ENCODE results near the gene CELA1.

DNA sequence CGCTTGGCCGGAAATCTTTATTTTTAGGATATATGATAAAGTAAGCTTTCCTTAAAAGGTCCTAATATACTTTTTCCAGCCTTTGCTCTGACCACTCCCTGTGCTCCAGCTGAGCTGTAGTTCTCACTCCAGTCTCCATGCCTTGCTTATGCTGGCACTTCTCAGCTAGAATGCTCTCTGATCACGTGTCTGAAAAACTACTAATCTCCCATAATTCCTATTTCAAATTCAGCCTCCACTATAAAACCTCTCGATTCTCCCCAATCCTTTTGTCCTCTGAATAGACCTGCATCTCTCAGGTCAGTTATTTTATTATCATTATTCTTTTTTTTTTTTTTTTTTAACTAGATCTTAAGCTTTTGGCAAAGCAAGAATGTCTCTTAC, 26.2 kb downstream of the CELA1 start:
- TF ChIP-seq ZNF24 (IDR thresholded peaks at IDR 0.05) (no peak), EZH2 (IDR thresholded peaks at IDR 0.05; ENCODE audit: borderline replicate concordance, control insufficient read depth, low read depth, low read length) (no peak), KDM1A (IDR thresholded peaks at IDR 0.05; ENCODE audit: borderline replicate concordance) (no peak), POLR2AphosphoS5 (IDR thresholded peaks at IDR 0.05; ENCODE audit: low read length) (no peak), ZZZ3 (IDR thresholded peaks at IDR 0.05; ENCODE audit: control insufficient read depth, insufficient read length, low read depth) (no peak), POLR2AphosphoS2 (IDR thresholded peaks at IDR 0.05; ENCODE audit: low read depth, low read length) (no peak)
- TF ChIP-seq, protein P1, sequence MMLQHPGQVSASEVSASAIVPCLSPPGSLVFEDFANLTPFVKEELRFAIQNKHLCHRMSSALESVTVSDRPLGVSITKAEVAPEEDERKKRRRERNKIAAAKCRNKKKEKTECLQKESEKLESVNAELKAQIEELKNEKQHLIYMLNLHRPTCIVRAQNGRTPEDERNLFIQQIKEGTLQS (IDR thresholded peaks at IDR 0.05; ENCODE audit: borderline replicate concordance, extremely low read depth, low read depth, low read length) = no peak
- TF ChIP-seq, protein P2, sequence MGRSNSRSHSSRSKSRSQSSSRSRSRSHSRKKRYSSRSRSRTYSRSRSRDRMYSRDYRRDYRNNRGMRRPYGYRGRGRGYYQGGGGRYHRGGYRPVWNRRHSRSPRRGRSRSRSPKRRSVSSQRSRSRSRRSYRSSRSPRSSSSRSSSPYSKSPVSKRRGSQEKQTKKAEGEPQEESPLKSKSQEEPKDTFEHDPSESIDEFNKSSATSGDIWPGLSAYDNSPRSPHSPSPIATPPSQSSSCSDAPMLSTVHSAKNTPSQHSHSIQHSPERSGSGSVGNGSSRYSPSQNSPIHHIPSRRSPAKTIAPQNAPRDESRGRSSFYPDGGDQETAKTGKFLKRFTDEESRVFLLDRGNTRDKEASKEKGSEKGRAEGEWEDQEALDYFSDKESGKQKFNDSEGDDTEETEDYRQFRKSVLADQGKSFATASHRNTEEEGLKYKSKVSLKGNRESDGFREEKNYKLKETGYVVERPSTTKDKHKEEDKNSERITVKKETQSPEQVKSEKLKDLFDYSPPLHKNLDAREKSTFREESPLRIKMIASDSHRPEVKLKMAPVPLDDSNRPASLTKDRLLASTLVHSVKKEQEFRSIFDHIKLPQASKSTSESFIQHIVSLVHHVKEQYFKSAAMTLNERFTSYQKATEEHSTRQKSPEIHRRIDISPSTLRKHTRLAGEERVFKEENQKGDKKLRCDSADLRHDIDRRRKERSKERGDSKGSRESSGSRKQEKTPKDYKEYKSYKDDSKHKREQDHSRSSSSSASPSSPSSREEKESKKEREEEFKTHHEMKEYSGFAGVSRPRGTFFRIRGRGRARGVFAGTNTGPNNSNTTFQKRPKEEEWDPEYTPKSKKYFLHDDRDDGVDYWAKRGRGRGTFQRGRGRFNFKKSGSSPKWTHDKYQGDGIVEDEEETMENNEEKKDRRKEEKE (IDR thresholded peaks at IDR 0.05) = no peak
